Kidney epithelial cell (primary cell): Measurements from ENCODE around the gene CRACDL. TPM values are rescaled to one million over a fixed set of nuclear protein-coding genes. Genes with fewer than 3 reads are reported as not detected.

ENCODE experiments used
- DNase-seq: peaks from one replicate; pipeline ENCODE4 v3.0.0-alpha.2; 2010; ENCODE audit warnings: low read depth
- H3K27me3 ChIP-seq: 2 replicates; pipeline ENCODE4 v1.6.0; 2011; ENCODE audit warnings: low read length; ENCODE audit not compliant: control insufficient read depth, insufficient read depth
- H3K36me3 ChIP-seq: 2 replicates; pipeline ENCODE4 v1.5.1; 2011; ENCODE audit warnings: low read length; ENCODE audit not compliant: control insufficient read depth, insufficient read depth
- H3K4me3 ChIP-seq: 2 replicates; pipeline ENCODE4 v1.5.1; 2011; ENCODE audit warnings: low read depth, mild to moderate bottlenecking, control low read depth, low read length
- total RNA-seq: library from RNA; depleted of rRNA; stranded (reverse); fragments of >200 nt; gene quantifications from 2 replicates; pipeline ENCODE4 v1.2.3, GENCODE V29; 2015
- TF ChIP-seq, protein P1 (sequence below): IDR thresholded peaks from 2 replicates; pipeline ENCODE4 v1.5.1; 2011; ENCODE audit warnings: mild to moderate bottlenecking, moderate library complexity, low read length, control low read depth, inconsistent platforms; ENCODE audit not compliant: insufficient read depth, poor library complexity, severe bottlenecking

CRACDL gene
- total RNA-seq, 1 donor from 2014 or later: 1.4 TPM

DNA sequence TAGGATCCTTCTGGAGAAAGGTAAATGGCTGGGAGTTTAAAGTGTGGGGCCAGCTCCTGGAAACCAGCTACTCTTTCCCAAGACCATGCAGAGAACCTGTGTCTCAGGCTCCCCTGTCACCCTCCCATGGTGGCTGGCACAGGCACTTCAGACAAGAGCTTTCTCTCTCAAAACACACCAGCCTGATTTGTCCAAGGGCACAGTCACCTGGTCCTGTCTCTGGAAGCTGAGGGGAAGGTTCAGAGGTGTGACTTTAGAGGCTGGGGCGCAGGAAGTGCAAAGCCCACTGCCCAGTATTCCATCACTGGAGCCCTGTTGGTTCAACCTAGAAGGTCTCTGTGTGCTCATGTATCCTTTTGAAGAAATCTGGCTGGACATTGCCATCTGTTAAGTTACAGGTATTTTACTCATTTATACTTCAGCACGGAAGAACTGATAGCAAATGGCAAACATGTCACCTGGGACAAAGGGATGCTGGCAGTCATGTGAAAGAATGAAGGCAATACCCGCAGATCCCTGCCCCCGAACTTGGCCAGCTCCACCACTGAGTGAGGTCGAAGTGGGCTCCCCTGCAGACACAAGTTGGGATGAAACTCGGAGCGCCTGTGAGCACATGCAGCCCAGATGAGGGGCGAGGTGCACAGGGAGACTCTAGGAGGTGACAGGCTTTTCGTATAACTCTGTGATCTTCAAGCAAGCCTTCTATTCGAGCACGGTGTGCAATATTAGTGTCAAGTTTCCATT lies 108.2 kb downstream of the CRACDL start:
- no peak overlapping the region for H3K4me3 ChIP-seq
- H3K36me3 ChIP-seq: peaks cover 1% of the 10 kb centered on the region
- TF ChIP-seq, protein P1, sequence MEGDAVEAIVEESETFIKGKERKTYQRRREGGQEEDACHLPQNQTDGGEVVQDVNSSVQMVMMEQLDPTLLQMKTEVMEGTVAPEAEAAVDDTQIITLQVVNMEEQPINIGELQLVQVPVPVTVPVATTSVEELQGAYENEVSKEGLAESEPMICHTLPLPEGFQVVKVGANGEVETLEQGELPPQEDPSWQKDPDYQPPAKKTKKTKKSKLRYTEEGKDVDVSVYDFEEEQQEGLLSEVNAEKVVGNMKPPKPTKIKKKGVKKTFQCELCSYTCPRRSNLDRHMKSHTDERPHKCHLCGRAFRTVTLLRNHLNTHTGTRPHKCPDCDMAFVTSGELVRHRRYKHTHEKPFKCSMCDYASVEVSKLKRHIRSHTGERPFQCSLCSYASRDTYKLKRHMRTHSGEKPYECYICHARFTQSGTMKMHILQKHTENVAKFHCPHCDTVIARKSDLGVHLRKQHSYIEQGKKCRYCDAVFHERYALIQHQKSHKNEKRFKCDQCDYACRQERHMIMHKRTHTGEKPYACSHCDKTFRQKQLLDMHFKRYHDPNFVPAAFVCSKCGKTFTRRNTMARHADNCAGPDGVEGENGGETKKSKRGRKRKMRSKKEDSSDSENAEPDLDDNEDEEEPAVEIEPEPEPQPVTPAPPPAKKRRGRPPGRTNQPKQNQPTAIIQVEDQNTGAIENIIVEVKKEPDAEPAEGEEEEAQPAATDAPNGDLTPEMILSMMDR: no peak
- DNase-seq: no peak
- H3K27me3 ChIP-seq: peaks cover 20% of the 10 kb centered on the region

DNA sequence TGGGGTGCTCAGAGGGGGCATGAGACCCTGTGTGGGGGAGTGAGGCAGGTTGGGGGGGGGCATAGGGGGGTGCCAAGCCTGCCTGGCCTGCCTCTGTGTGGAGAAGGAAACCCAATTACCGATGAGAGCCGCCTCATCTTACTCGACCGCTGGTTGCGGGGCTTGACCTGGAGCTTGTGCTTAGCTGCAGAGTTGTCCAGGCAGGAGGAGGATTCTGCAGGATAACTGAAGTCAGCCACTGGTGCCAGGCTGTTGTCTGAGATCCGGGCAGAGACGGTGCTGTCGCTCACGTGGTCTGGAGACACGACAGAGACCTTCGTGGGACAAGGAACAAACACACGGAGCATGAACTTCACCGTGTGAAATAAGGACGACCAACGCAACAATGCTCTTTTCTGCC lies 109.2 kb downstream of the CRACDL start:
- TF ChIP-seq, protein P1: no peak
- Histone ChIP-seq H3K4me3 (no peak overlapping the region), H3K27me3 (peaks cover 28% of the 10 kb centered on the region), H3K36me3 (peaks cover 1% of the 10 kb centered on the region)
- DNase-seq: no peak

DNA sequence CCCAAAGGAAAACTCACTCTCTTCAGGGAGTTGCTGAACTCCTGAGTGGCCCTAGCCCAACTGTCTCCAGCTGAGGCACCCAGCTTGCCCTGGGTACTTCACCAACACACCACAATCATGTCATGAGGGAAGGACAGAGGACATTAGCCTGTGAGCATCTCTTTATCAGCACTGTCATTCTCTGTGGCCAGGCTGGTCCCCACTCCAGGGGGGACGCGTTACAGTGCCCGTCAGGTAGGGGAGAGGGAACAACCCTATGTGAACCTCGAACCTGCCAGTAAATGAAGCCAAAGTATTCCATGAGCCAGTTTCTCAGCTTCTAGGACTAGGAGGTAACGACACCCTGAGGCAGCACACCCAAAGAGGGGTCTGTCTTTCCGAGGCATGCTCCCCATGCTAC lies 110.2 kb downstream of the CRACDL start:
- Histone ChIP-seq H3K36me3 (peaks cover 1% of the 10 kb centered on the region), H3K27me3 (peaks cover 30% of the 10 kb centered on the region), H3K4me3 (no peak overlapping the region)
- DNase-seq: no peak
- TF ChIP-seq, protein P1: no peak

DNA sequence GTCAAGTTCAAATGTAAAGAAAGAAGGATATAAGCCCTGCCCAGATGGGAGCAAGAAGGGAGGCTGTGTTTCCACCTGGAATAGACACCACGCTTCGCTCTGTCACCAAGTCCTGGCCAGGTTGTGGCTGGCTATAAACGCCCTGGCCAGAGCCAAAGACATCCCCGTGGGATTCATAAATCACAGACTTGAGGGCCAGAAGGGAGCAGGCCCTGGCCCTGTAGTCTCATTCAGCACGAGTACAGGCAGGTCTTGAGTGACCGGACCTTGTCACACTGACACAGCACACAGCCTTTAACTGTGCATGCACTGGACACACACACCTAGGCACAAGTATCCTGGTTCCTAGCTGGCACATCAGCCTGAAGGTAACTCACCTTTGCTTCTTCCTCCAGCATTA lies 110.6 kb downstream of the CRACDL start:
- DNase-seq: no peak
- H3K36me3 ChIP-seq: peaks cover 1% of the 10 kb centered on the region

DNA sequence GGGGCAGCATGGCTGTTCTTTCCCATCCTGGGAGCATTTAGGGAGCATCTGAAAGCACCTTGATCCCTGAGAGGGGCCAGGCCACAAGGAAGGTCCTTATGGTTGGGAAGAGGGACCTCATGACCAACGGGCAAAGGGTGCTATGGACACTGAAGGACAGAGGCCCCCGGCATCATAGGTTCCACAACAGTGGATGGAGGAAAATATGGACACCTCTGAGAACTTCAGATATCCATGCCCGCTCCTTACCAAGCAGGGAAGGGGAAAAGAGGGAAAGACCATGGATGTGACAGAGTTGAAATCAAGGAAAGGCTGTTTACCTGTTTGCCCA lies 111.0 kb downstream of the CRACDL start:
- no peak overlapping the region for H3K4me3 ChIP-seq
- H3K27me3 ChIP-seq: peaks cover 30% of the 10 kb centered on the region
- H3K36me3 ChIP-seq: peaks cover 1% of the 10 kb centered on the region
- no peak for DNase-seq
- TF ChIP-seq, protein P1: no peak

More for the DNA sequence above, 110.6 kb downstream of the CRACDL start:
- TF ChIP-seq, protein P1: no peak
- H3K4me3 ChIP-seq: no peak overlapping the region
- peaks cover 30% of the 10 kb centered on the region for H3K27me3 ChIP-seq
